Endothelial cell of umbilical vein (primary cell): ENCODE results near the gene SV2C.

Source experiments
- EZH2 ChIP-seq: IDR thresholded peaks from 2 replicates; pipeline ENCODE4 v1.6.1; 2012; ENCODE audit warnings: borderline replicate concordance, low read depth, mild to moderate bottlenecking, moderate library complexity, low read length, inconsistent platforms; ENCODE audit not compliant: severe bottlenecking
- POLR2A ChIP-seq: IDR thresholded peaks from 2 replicates; pipeline ENCODE4 v1.6.1; 2012; ENCODE audit warnings: low read depth, mild to moderate bottlenecking, control low read depth, low read length
- TF ChIP-seq, protein P1 (sequence below), 2 donors: IDR thresholded peaks; 1 replicate in 1 of 2; 2 replicates in 1 of 2; pipeline ENCODE4 v1.5.1; 2011; ENCODE audit warnings: low read length in 2 of 2, mild to moderate bottlenecking in 2 of 2, moderate library complexity in 2 of 2, control low read depth in 1 of 2, inconsistent platforms in 1 of 2, low read depth in 1 of 2; ENCODE audit not compliant: insufficient read depth in 1 of 2; ENCODE audit errors: extremely low read depth in 1 of 2

DNA sequence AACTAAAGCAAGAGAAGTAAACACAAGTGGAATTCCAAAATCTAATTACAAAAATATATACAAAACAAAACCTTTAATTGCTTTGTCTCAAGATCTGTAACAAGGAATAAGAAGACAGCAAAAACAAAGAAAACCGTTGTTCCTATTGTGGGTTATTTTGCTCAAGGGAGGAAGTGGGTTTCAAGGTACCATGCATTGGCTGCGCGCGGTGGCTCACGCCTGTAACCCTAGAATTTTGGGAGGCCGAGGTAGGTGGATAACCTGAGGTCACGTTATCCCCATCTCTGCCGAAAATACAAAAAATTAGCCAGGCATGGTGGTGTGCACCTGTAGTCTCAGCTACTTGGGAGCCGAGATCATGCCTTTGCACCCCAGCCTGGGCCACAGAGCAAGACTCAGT lies 307.8 kb downstream of the SV2C start:
- TF ChIP-seq, protein P1, sequence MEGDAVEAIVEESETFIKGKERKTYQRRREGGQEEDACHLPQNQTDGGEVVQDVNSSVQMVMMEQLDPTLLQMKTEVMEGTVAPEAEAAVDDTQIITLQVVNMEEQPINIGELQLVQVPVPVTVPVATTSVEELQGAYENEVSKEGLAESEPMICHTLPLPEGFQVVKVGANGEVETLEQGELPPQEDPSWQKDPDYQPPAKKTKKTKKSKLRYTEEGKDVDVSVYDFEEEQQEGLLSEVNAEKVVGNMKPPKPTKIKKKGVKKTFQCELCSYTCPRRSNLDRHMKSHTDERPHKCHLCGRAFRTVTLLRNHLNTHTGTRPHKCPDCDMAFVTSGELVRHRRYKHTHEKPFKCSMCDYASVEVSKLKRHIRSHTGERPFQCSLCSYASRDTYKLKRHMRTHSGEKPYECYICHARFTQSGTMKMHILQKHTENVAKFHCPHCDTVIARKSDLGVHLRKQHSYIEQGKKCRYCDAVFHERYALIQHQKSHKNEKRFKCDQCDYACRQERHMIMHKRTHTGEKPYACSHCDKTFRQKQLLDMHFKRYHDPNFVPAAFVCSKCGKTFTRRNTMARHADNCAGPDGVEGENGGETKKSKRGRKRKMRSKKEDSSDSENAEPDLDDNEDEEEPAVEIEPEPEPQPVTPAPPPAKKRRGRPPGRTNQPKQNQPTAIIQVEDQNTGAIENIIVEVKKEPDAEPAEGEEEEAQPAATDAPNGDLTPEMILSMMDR (IDR thresholded peaks at IDR 0.05; ENCODE audit: extremely low read depth in 1 of 2, insufficient read depth in 1 of 2, low read depth in 1 of 2, low read length in 2 of 2), result no peak
- TF ChIP-seq POLR2A, result no peak
- no peak for TF ChIP-seq EZH2
